Stimulated activated CD8-positive, alpha-beta memory T cell treated with anti-CD3 and anti-CD28 coated beads, Interleukin-4, amount 100 ng/mL, for 24 hours (primary cell): ENCODE data around the gene CORIN.
"Not testable (repeated sequence)": the region's sequence is repeated elsewhere in the genome, so short reads cannot be mapped to it uniquely, and the experiment has no call there.

ENCODE experiments used
- DNase-seq: peaks from one replicate; pipeline ENCODE4 v3.0.0-alpha.2; 2020; ENCODE audit warnings: low read depth

The CORIN gene

GRCh38 chr4:47721485-47721884 lies 116.4 kb downstream of the CORIN start:
- no peak for DNase-seq

DNA sequence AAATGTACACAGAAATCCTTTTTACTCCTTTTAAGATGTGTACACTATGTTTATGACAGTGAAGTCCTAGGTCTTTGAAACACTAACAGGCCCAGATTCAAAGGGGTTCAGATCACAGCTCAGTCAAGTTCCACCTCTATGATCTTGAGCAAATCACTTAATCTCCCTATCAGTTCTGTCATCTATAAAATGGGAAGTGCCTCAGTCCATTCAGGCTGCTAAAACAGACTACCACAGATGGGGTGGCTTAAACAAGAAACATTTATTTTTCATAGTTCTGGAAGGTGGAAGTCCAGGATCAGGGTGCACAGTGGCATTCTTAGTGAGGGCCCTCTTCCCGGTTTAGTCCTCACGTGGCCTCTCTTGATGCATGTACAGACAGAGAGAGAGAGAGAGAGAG lies 117.1 kb downstream of the CORIN start:
- DNase-seq, result no peak

DNA sequence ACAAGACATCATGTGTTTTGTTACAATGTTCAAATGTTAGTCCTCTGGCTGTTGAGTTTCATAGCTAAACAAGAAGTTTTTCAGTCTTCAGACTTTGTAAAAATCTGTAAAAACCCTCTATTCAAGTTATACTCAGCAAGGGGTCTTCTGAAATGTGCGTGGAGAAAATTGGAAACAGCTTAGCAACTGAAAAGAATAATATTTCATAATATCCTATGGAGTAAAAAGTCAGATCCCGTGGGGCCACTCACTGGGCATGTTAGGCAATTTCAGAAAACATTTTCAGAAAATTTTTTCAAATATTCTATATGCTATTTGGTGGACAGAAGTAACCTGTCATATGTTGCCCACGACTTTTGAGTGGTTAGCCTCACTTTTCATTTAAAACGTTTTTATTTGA lies 118.3 kb downstream of the CORIN start:
- DNase-seq, result no peak

- no peak for DNase-seq
Measured at GRCh38 chr4:47718696-47719095, 119.2 kb downstream of the CORIN start.

DNA sequence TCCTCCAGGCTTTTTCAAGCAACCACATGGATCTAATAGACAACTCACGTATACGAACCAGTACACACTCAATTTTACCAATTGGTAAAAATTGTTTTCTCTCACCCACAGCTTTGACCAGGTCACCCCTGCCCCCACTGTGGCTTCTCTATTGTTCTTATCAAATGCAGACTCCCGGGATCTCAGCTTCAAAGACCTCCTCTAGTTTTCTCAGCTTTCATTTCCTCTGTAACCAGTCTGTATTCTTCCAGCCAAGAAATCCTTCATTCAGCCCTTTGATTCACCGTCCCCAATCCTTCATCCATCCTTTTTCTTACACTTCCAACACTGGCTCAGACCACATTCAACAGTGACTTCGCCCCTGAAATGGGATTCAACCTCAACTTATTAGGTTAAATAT lies 120.7 kb downstream of the CORIN start:
- DNase-seq, result no peak

GRCh38 chr4:47715716-47716416 lies 122.0 kb downstream of the CORIN start:
- DNase-seq, result no peak

DNA sequence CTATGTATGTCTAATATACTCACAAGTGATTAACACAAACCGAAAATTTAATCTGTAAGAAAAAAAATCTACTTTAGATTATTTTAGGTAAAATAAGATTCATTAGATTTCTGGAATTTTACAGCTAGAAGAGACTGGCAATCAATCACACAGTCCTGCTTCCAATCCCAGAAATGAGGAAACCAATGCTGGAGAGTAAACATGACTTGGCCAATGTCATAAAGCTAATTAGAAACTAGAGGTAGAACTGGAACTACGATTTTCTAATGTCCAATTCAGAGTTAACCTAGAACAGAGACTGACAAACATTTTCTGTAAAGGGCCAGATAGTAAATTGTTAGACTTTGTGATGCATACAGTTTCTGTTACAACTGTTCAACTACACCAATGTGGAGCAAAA lies 123.6 kb downstream of the CORIN start:
- no peak for DNase-seq

GRCh38 chr4:47713129-47713834 lies 124.6 kb downstream of the CORIN start:
- DNase-seq, result no peak

GRCh38 chr4:47711646-47712045 lies 126.2 kb downstream of the CORIN start:
- no peak for DNase-seq

GRCh38 chr4:47711183-47711582 lies 126.7 kb downstream of the CORIN start:
- DNase-seq, result no peak

DNA sequence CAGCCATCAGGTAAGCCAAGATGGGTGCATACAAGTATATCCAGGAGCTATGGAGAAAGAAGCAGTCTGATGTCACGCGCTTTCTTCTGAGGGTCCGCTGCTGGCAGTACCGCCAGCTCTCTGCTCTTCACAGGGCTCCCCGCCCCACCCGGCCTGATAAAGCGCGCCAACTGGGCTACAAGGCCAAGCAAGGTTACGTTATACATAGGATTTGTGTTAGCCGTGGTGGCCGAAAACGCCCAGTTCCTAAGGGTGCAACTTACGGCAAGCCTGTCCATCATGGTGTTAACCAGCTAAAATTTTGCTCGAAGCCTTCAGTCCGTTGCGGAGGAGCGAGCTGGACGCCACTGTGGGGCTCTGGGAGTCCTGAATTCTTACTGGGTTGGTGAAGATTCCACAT lies 131.5 kb downstream of the CORIN start:
- not testable (repeated sequence) for DNase-seq

- DNase-seq, result no peak
Measured at GRCh38 chr4:47705326-47705981, 132.4 kb downstream of the CORIN start.

GRCh38 chr4:47704693-47705325 lies 133.1 kb downstream of the CORIN start:
- no peak for DNase-seq

DNA sequence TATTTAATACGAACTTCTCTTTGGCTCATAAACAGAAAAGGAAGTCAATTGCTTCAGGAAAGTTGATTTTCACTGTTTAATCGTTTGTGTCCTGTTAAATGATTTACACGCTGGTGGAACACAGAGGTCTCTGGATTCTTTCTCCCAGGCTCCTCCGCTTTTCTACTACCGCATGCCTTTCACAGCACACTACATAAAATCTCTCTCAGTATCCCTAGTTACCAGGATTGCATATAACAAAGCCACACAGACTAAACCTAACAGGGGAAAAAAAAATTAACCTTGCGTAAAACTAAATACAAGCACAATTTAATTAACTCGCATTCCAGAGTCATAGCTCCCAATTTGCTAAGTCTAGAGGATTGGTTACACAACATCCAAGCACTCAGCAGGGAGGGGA lies 133.9 kb downstream of the CORIN start:
- DNase-seq, result no peak

GRCh38 chr4:47703008-47703407 lies 134.9 kb downstream of the CORIN start:
- DNase-seq, result no peak

DNA sequence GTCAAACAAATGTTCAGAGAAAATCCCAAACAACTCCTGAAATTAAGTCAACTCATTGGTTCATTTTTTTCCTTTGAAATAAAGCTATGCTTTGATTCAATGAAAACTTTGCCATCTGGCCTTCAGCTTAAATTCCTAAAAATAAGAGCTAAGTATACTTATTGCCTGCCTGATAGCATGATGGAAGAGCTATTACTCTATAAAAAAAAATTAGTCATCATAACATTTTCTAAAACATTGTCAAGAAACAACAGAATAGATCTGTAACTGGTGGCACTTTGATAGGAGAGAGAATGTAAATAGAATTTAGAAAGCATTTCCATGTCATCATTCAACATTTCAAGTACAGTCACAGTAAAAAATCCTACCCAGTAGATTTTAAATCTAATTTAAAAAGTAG lies 136.6 kb downstream of the CORIN start:
- no peak for DNase-seq

DNA sequence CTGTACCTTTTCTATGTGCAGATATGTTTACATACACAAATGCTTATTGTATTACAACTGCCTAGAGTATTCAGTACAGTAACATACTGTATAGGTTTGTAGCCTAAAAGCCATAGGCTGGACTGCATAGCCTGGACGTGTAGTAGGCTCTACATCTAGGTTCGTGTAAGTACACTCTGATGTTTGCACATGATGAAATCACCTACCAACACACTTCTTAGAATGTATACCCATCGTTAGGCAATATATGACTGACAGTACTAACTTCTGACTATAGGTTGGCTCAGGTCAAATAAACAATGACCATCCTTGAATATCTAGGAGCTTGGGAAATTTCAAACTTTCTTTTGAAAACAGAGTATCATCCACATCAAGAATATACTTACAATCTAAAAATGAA lies 139.0 kb downstream of the CORIN start:
- DNase-seq, result no peak

- no peak for DNase-seq
Measured at GRCh38 chr4:47696823-47697222, 141.0 kb downstream of the CORIN start.

GRCh38 chr4:47695260-47695659 lies 142.6 kb downstream of the CORIN start:
- no peak for DNase-seq

- no peak for DNase-seq
Measured at GRCh38 chr4:47694322-47694721, 143.5 kb downstream of the CORIN start.

GRCh38 chr4:47692691-47693090 lies 145.2 kb downstream of the CORIN start:
- no peak for DNase-seq

GRCh38 chr4:47691757-47692383 lies 146.0 kb downstream of the CORIN start:
- DNase-seq, result not testable (repeated sequence)
